ENCODE measurements around the gene SMARCA2.

Gene SMARCA2

GRCh38 chr9:2043243-2043642, 28.1 kb downstream of the SMARCA2 start:
- peak; percentile 0 for DNase-seq

GRCh38 chr9:2043881-2044462, 28.8 kb downstream of the SMARCA2 start:
- no peak for DNase-seq

GRCh38 chr9:2047144-2047671, 32.1 kb downstream of the SMARCA2 start:
- DNase-seq = no peak

- DNase-seq = no peak
Measured at GRCh38 chr9:2047916-2048315, 32.8 kb downstream of the SMARCA2 start.

GRCh38 chr9:2050236-2050635, 35.1 kb downstream of the SMARCA2 start:
- DNase-seq = no peak

GRCh38 chr9:2053883-2054845, 39.0 kb downstream of the SMARCA2 start:
- no peak for DNase-seq

- no peak for DNase-seq
Measured at GRCh38 chr9:2055203-2055658, 40.1 kb downstream of the SMARCA2 start.

GRCh38 chr9:2059274-2059929, 44.3 kb downstream of the SMARCA2 start:
- DNase-seq = no peak

- DNase-seq = no peak
Measured at GRCh38 chr9:2060424-2060823, 45.3 kb downstream of the SMARCA2 start.

- DNase-seq = no peak
Measured at GRCh38 chr9:2065704-2066103, 50.6 kb downstream of the SMARCA2 start.

GRCh38 chr9:2066312-2067273, 51.4 kb downstream of the SMARCA2 start:
- DNase-seq = no peak

GRCh38 chr9:2072752-2073405, 57.7 kb downstream of the SMARCA2 start:
- DNase-seq = no peak

GRCh38 chr9:2082772-2083171, 67.6 kb downstream of the SMARCA2 start:
- DNase-seq = no peak

GRCh38 chr9:2083479-2083878, 68.3 kb downstream of the SMARCA2 start:
- DNase-seq = no peak

GRCh38 chr9:2085716-2086115, 70.6 kb downstream of the SMARCA2 start:
- DNase-seq = no peak

GRCh38 chr9:2086116-2086515, 71.0 kb downstream of the SMARCA2 start:
- DNase-seq = no peak

GRCh38 chr9:2086971-2087370, 71.8 kb downstream of the SMARCA2 start:
- no peak for DNase-seq

GRCh38 chr9:2087500-2088313, 72.6 kb downstream of the SMARCA2 start:
- DNase-seq = peak; percentile 52

GRCh38 chr9:2093920-2094597, 78.9 kb downstream of the SMARCA2 start:
- DNase-seq = no peak

- DNase-seq = no peak
Measured at GRCh38 chr9:2096376-2096970, 81.3 kb downstream of the SMARCA2 start.

All from inflammatory macrophage treated with lipopolysaccharide for 4 hours (primary cell).